ENCODE measurements around the gene JAKMIP1. TPM values are rescaled to one million over a fixed set of nuclear protein-coding genes. Genes with fewer than 3 reads are reported as not detected.

JAKMIP1 gene
- total and polyA plus RNA-seq, 2 of the 13 experiments (the other 11 are each of a cell fraction or from before 2014, with no cell fraction given): not detected

- Histone ChIP-seq H3K27me3 (ENCODE audit: control insufficient read depth in 1 of 2, insufficient read depth in 2 of 2, low read length in 2 of 2) (peaks cover 3 to 13% of the 10 kb centered on the region in 2 experiments; a peak in 3 of 5 replicates), H3K4me1 (ENCODE audit: insufficient read depth, low read length) (no peaks in the 10 kb centered on the region), H3K79me2 (ENCODE audit: insufficient read depth, low read length) (no peaks in the 10 kb centered on the region), H2AFZ (ENCODE audit: low read length) (no peak overlapping the region), H3K4me2 (ENCODE audit: low read depth, low read length) (no peak overlapping the region), H4K20me1 (ENCODE audit: insufficient read depth, low read length) (0 out of 2 replicates have a peak, but pooled peaks cover 1% of the 10 kb centered on the region), H3K4me3 (replicated peaks in 1 of 3; ENCODE audit: insufficient read depth in 1 of 3, low read depth in 2 of 3, low read length in 3 of 3) (no peak overlapping the region), H3K9ac (ENCODE audit: insufficient read depth, low read depth, low read length) (no peak overlapping the region), H3K27ac (ENCODE audit: extremely low read length, insufficient read depth, low read length) (no peak overlapping the region), H3K36me3 (replicated peaks in 1 of 2; ENCODE audit: control insufficient read depth in 1 of 2, insufficient read depth in 2 of 2, low read length in 2 of 2) (no peaks in the 10 kb centered on the region), H3K9me3 (ENCODE audit: low read length) (no peaks in the 10 kb centered on the region)
- DNase-seq (ENCODE audit: low spot score): no peak
- in situ Hi-C loops (cut with HindIII; ENCODE audit: extremely low pct_ligation_motif_present, low pct_unique_long_range_greater_than_20kb): no loop called here
- no TSS peak for BruUV-seq (replicated peaks)
- 53% methylated on average over 7 of the region's 7 CpGs for WGBS (ENCODE audit: low lambda C conversion rate)
- intact Hi-C loops (cut with micrococcal nuclease; ENCODE audit: unreplicated experiment): no loop called here
- no peak for FAIRE-seq
- ChIA-PET CTCF (ENCODE audit: low intra/inter-chr PET ratio, low total read pairs) (no interaction called here), POLR2A (no interaction called here)
- TF ChIP-seq, protein P1, sequence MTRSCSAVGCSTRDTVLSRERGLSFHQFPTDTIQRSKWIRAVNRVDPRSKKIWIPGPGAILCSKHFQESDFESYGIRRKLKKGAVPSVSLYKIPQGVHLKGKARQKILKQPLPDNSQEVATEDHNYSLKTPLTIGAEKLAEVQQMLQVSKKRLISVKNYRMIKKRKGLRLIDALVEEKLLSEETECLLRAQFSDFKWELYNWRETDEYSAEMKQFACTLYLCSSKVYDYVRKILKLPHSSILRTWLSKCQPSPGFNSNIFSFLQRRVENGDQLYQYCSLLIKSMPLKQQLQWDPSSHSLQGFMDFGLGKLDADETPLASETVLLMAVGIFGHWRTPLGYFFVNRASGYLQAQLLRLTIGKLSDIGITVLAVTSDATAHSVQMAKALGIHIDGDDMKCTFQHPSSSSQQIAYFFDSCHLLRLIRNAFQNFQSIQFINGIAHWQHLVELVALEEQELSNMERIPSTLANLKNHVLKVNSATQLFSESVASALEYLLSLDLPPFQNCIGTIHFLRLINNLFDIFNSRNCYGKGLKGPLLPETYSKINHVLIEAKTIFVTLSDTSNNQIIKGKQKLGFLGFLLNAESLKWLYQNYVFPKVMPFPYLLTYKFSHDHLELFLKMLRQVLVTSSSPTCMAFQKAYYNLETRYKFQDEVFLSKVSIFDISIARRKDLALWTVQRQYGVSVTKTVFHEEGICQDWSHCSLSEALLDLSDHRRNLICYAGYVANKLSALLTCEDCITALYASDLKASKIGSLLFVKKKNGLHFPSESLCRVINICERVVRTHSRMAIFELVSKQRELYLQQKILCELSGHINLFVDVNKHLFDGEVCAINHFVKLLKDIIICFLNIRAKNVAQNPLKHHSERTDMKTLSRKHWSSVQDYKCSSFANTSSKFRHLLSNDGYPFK (CRISPR knock-in tag; IDR thresholded peaks at IDR 0.05; ENCODE audit: borderline replicate concordance): no peak
- TF ChIP-seq ZEB1 (IDR thresholded peaks at IDR 0.05; ENCODE audit: insufficient replicate concordance, low read depth): no peak
- TF ChIP-seq ATF2 (CRISPR knock-in tag; IDR thresholded peaks at IDR 0.05): no peak
- no peak for TF ChIP-seq ZNF260 (CRISPR knock-in tag; IDR thresholded peaks at IDR 0.05; ENCODE audit: borderline replicate concordance, low read depth)
- no peak for ATAC-seq
Measured at GRCh38 chr4:6118201-6118600, 82.1 kb downstream of the JAKMIP1 start.
